Measurements from ENCODE around the gene KYAT1.
A peak's percentile ranks its signal among the peaks of the same experiment; 100 is the strongest.
"Not testable (repeated sequence)": the region's sequence is repeated elsewhere in the genome, so short reads cannot be mapped to it uniquely, and the experiment has no call there.

The KYAT1 gene

DNA sequence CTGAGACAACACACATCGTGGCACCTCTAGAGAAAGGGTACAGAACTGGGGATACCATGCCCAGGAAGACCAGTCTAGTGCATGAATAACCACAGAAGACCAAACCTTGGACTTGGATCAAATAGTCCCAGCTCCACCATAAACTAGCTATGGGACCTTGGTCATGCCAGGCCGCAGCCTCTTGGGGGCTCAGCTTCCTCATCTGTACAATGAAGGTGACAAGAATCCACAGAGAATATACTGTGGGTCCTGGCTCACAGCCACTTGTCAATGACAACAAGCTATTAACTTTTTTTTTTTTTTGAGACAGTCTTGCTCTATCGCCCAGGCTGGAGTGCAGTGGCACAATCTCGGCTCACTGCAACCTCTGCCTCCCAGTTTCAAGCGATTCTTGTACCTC, 3.9 kb downstream of the KYAT1 start:
- Histone ChIP-seq H3K27ac (no peak overlapping the region), H3K36me3 (no peaks in the 10 kb centered on the region; the same call in 1 of the 2 replicates), H3K27me3 (ENCODE audit: insufficient read depth, low read depth, severe bottlenecking) (no peaks in the 10 kb centered on the region), H3K9me3 (ENCODE audit: severe bottlenecking) (no peaks in the 10 kb centered on the region), H3K4me3 (ENCODE audit: low read depth, low read length) (no peak overlapping the region)
- no peak for DNase-seq
- TF ChIP-seq, protein P1, sequence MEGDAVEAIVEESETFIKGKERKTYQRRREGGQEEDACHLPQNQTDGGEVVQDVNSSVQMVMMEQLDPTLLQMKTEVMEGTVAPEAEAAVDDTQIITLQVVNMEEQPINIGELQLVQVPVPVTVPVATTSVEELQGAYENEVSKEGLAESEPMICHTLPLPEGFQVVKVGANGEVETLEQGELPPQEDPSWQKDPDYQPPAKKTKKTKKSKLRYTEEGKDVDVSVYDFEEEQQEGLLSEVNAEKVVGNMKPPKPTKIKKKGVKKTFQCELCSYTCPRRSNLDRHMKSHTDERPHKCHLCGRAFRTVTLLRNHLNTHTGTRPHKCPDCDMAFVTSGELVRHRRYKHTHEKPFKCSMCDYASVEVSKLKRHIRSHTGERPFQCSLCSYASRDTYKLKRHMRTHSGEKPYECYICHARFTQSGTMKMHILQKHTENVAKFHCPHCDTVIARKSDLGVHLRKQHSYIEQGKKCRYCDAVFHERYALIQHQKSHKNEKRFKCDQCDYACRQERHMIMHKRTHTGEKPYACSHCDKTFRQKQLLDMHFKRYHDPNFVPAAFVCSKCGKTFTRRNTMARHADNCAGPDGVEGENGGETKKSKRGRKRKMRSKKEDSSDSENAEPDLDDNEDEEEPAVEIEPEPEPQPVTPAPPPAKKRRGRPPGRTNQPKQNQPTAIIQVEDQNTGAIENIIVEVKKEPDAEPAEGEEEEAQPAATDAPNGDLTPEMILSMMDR (IDR thresholded peaks at IDR 0.05; ENCODE audit: low read depth, low read length), result 0 out of 2 replicates have a peak, but pooled peaks have one; percentile 6

DNA sequence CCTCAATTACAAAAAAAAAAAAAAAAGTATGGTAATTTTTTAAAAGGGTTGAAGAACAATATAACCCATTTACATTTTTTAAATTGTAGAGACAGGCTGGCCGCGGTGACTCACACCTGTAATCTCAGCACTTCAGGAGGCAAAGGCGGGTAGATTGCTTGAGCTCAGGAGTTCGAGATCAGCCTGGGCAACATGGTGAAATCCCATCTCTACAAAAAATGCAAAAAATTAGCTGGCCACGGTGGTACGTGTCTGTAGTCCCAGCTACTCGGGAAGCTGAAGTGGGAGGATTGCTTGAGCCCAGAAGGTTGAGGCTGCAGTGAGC, 10.8 kb downstream of the KYAT1 start:
- not testable (repeated sequence) for H3K27me3 ChIP-seq (ENCODE audit: insufficient read depth, low read depth, severe bottlenecking); H3K27ac ChIP-seq; H3K4me3 ChIP-seq (ENCODE audit: low read depth, low read length); H3K9me3 ChIP-seq (ENCODE audit: severe bottlenecking); DNase-seq
- H3K36me3 ChIP-seq, result peaks cover 20% of the 10 kb centered on the region

DNA sequence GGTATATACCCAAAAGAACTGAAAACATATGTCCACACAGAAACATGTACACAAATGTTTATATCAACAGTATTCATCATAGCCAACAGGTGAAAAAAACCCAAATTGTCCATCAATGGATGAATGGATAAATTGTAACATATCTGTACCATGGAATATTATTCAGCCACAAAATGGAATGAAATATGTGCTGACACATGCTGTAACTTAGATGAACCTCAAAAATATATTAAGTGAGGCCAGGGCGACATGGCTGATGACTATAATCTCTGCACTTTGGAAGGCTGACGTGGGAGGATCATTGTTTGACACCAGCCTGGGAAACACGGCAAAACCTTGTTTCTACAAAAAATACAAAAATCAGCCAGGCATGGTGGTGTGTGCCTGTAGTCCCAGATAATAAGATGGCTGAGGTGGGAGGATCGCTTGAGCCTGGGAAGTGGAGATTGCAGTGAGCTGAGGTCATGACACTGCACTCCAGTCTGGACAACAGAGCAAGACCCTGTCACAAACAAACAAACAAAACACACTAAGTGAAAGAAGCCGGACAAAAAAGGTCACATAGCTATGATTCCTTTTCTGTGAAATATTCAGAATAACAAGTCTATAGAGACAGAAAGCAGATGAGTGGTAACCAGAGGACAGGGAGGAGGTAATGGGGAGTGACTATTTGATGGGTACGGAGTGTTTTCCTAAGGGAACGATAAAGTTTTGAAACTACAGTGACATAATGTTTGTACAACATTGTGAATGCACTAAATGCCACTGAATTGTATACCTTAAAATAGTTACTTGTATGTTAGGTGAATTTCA, 11.4 kb downstream of the KYAT1 start:
- DNase-seq, result no peak
- no peak overlapping the region for H3K27ac ChIP-seq
- H3K9me3 ChIP-seq (ENCODE audit: severe bottlenecking), result no peaks in the 10 kb centered on the region
- TF ChIP-seq, protein P1 (IDR thresholded peaks at IDR 0.05; ENCODE audit: low read depth, low read length), result no peak
- peaks cover 20% of the 10 kb centered on the region for H3K36me3 ChIP-seq
- no peak overlapping the region for H3K4me3 ChIP-seq (ENCODE audit: low read depth, low read length)
- no peaks in the 10 kb centered on the region for H3K27me3 ChIP-seq (ENCODE audit: insufficient read depth, low read depth, severe bottlenecking)

DNA sequence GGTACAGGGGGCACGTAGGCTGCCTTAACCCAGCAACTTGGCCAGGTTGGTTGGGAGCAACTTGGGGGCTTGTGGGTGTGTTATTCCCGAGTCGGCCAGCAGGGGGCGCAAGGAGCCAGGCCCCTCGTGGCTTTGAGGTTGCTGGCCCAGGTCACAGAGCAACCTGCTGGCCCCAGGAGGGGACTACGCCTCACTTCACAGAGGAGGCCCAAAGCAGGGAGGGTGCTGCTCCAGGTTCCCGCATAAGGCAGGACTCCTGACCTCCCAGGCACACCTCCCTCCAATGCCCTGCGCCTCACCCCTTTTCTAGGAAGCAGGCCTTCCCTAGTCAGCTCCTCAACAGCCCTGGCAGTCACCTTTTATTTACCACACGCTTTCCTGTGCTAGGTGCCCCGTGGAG, 18.1 kb downstream of the KYAT1 start:
- Histone ChIP-seq H3K4me3 (ENCODE audit: low read depth, low read length) (no peak overlapping the region), H3K27ac (peak overlapping the region; percentile 61), H3K36me3 (no peaks in the 10 kb centered on the region; the same call in none of the 2 replicates), H3K27me3 (ENCODE audit: insufficient read depth, low read depth, severe bottlenecking) (no peaks in the 10 kb centered on the region), H3K9me3 (ENCODE audit: severe bottlenecking) (no peaks in the 10 kb centered on the region)
- DNase-seq, result peak; percentile 91
- TF ChIP-seq, protein P1 (IDR thresholded peaks at IDR 0.05; ENCODE audit: low read depth, low read length), result peak; percentile 99

DNA sequence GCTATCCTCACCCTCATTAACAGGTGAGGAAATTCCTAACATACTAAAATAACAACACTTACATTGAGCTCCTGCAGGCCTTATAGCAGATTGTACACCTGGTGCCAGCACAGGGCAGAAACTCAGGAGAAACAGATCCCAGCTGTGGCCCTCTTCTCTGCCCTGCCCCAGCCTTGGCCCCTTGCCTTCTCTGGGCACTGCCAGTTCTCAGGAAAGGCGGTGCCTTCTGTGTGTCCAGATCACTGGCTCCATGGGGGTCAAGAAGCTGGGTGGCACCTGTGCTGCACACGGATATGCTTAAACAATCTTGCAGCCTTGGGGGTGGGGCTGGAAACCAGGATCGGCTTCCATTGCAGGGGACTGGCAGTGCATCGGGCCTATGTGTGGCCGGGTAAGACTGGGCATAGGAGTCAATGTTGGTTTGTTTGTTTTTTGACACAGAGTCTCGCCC, 19.3 kb downstream of the KYAT1 start:
- no peak overlapping the region for H3K4me3 ChIP-seq (ENCODE audit: low read depth, low read length)
- no peaks in the 10 kb centered on the region for H3K9me3 ChIP-seq (ENCODE audit: severe bottlenecking)
- H3K27me3 ChIP-seq (ENCODE audit: insufficient read depth, low read depth, severe bottlenecking), result no peaks in the 10 kb centered on the region
- H3K27ac ChIP-seq, result no peak overlapping the region
- DNase-seq, result no peak
- TF ChIP-seq, protein P1 (IDR thresholded peaks at IDR 0.05; ENCODE audit: low read depth, low read length), result no peak
- no peaks in the 10 kb centered on the region; the same call in none of the 2 replicates for H3K36me3 ChIP-seq

DNA sequence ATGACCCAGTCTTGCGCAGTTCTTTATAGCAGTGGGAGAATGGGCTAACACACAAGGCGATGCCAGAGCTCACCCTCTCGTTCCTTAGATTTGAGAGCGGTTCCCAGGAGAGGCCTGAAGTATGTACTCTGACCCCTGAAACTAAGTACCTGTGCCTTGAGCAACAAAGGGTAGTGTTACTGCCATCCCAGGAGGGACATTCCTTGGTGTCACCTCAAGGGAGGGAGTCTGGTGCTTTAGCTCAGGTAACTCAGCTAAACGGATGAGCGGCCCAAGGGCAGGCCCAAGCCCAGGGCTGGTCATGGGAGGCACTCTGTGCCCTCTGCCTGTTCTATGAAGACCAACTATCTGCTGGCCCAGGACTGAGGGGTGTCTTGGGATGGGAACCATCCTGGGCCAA, 20.2 kb downstream of the KYAT1 start:
- H3K27ac ChIP-seq, result no peak overlapping the region
- TF ChIP-seq, protein P1 (IDR thresholded peaks at IDR 0.05; ENCODE audit: low read depth, low read length), result no peak
- no peaks in the 10 kb centered on the region for H3K27me3 ChIP-seq (ENCODE audit: insufficient read depth, low read depth, severe bottlenecking)

More for the DNA sequence above, 20.2 kb downstream of the KYAT1 start:
- Histone ChIP-seq H3K36me3 (no peaks in the 10 kb centered on the region; the same call in none of the 2 replicates), H3K9me3 (ENCODE audit: severe bottlenecking) (no peaks in the 10 kb centered on the region), H3K4me3 (ENCODE audit: low read depth, low read length) (no peak overlapping the region)
- DNase-seq, result no peak

Data from WERI-Rb-1 (cell line).